HG03575 (cell line): ENCODE results near the gene C2CD4C.
"Not testable (repeated sequence)": the region's sequence is repeated elsewhere in the genome, so short reads cannot be mapped to it uniquely, and the experiment has no call there.

Experiments
- ATAC-seq: cut with Tn5 transposase; IDR thresholded peaks from one replicate; pipeline ENCODE4 v1.9.1; 2021; ENCODE audit not compliant: unreplicated experiment, insufficient number of reproducible peaks, low FRiP score; ENCODE audit errors: extremely low read depth

Gene C2CD4C, protein sequence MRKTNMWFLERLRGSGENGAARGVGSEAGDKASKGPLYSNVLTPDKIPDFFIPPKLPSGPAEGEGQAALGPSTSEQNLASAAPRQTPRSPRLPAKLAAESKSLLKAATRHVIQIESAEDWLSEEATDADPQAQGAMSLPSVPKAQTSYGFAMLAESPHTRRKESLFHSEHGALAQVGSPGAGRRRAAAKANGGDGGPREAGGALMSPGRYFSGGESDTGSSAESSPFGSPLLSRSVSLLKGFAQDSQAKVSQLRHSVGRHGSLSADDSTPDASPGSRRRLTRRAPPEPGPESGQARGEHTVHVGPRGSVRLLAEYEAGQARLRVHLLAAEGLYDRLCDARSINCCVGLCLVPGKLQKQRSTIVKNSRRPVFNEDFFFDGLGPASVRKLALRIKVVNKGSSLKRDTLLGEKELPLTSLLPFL

GRCh38 chr19:408902-409515 is at the start of gene C2CD4C:
Gene C2CD4C (minus strand): TSS chr19:409147. CDS start chr19:408361, 786 bp downstream.
- no peak for ATAC-seq

DNA sequence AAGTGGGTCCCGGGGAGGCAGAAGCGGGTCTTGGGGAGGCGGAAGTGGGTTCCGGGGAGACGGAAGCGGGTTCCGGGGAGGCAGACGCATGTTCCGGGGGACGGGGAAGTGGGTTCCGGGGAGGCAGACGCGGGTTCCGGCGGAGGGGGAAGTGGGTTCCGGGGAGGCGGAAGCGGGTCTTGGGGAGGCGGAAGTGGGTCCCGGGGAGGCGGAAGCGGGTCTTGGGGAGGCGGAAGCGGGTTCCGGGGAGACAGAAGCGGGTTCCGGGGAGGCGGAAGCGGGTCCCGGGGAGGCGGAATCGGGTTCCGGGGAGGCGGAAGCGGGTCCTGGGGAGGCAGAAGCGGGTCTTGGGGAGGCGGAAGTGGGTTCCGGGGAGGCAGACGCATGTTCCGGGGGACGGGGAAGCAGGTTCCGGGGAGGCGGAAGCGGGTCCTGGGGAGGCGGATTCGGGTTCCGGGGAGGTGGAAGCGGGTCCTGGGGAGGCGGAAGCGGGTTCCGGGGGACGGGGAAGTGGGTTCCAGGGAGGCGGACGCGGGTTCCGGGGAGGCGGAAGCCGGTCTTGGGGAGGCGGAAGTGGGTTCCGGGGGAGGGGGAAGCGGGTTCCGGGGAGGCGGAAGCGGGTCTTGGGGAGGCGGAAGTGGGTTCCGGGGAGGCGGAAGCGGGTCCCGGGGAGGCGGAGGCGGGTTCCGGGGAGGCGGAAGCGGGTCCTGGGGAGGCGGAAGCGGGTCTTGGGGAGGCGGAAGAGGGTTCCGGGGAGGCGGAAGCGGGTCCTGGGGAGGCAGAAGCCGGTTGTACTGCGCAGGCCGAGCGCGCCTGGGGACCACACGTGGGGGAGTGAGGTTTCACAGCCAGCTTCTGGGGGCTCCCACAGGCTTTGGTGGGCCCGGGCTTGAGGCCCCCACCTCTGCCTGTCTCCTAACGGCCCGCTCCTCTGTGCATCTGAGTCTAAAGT is 49.4 kb upstream of the C2CD4C start:
- no peak for ATAC-seq

GRCh38 chr19:457636-458035 is 48.7 kb upstream of the C2CD4C start:
- no peak for ATAC-seq

- ATAC-seq: no peak
Observed at GRCh38 chr19:456547-457110, 47.7 kb upstream of the C2CD4C start.

DNA sequence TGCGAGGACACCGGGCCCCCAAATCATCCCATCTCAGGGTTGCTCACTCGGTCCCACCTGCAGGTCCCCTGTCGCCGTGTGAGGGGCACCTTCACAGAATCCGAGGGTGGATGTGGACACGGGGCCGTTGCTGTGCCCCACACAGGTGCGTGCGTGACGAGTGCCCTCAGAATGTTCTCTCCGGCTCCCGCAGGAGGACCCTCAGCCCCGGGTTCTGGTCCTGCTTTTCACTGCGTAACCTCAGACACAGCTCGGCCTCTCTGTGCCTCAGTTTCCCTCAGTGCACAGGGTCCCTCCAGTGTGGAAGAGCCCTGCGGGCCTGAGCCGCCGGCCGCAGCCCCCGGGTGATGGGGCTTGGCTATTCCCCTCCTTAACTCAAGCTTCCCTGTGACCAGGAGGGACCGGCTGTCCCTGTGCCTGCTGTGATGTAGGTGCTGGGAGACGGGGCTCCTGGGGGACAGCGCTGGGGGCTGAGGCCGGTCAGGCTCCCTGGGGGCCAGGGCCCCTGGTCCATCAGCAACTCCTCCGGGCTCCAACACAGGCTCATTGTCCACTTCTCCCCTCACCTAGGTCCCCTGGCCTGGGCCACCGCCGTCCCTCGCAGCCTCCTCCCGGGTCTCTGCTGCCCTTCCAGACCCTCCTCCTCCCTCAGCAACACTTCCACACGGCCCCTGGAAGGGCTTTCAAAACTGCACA is 47.1 kb upstream of the C2CD4C start:
- no peak for ATAC-seq

DNA sequence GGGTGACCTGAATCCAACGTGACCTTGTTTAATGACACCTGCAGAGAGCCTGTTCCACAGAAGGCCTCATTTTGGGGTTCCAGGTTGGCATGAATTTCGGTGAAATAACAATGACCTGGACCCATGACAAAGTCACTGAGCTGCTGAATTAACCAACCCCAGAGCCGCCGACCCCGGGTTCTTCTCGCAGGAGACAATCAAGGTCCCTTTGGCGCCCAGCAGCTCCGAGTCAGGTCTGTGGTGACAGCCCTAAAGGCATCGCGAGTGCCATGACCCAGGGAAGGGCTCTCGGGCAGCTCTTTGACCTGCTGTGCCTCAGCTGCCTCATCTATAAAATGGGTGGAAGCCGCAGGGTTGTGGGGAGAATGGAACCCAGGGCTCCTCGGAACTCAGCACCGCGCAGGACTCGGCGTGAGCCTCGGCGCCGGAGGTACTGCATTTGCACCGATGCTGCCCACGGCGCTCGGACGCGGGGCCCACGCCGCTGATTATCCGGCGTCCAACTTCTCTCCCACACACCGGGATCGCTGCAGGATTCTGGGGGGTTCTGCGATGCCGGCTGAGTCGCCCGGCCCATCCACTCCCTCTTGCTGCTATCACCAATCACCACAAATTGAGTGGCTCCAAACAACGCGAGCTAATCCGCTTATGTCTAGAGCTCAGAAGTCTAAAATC is 46.2 kb upstream of the C2CD4C start:
- no peak for ATAC-seq

DNA sequence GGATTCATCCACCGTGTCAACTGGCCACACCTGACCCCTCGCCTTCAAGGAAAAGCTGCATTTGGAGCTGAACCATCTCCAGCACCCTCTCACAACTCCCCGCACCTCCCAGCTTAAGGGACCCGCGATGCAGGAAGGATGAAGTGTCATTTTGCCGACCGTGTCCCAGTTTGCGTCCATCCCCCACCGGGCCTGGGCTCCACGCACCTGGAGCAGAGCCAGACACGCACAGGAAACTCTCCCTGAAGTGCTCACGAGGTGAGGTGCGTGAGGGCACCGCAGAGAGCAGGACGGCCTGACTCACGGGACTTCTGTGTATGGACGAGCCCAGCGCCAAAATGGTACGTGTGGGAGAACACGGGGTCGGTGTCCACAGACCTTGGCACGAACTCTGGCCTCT is 44.7 kb upstream of the C2CD4C start:
- no peak for ATAC-seq

- ATAC-seq: no peak
Observed at GRCh38 chr19:452829-453228, 43.9 kb upstream of the C2CD4C start.

DNA sequence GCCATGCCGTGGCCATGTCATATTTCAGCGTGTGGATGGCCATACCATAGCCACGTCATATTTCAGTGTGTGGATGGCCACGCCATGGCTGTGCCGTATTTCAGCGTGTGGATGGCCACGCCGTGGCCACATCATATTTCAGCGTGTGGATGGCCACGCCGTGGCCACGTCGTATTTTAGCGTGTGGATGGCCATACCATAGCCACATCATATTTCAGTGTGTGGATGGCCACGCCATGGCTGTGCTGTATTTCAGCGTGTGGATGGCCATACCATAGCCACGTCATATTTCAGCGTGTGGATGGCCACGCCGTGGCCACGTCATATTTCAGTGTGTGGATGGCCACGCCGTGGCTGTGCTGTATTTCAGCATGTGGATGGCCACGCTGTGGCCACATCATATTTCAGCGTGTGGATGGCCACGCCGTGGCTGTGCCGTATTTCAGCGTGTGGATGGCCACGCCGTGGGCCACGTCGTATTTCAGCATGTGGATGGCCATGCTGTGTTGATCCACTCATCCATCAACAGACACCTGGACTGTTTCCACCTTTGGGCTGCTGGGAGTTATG is 42.0 kb upstream of the C2CD4C start:
- ATAC-seq: not testable (repeated sequence)

GRCh38 chr19:449916-450315 is 41.0 kb upstream of the C2CD4C start:
- ATAC-seq: no peak

GRCh38 chr19:447816-448560 is 39.0 kb upstream of the C2CD4C start:
- no peak for ATAC-seq

- no peak for ATAC-seq
Observed at GRCh38 chr19:447064-447426, 38.1 kb upstream of the C2CD4C start.

- no peak for ATAC-seq
Observed at GRCh38 chr19:444677-445210, 35.8 kb upstream of the C2CD4C start.

DNA sequence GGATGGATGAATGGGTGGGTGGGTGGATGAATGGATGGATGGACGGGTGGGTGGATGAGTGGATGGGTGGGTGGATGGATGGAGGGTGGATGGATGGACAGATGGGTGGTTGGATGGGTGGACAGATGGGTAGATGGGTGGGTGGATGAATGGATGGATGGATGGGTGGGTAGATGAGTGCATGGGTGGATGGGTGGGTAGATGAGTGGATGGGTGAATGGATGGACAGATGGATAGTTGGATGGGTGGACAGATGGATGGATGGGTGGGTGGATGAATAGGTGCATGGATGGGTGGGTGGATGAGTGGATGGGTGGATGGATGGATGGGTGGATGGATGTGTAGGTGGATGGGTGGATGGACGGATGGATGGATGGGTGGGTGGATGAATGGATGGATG is 34.1 kb upstream of the C2CD4C start:
- no peak for ATAC-seq

- ATAC-seq: no peak
Observed at GRCh38 chr19:442085-442484, 33.1 kb upstream of the C2CD4C start.

DNA sequence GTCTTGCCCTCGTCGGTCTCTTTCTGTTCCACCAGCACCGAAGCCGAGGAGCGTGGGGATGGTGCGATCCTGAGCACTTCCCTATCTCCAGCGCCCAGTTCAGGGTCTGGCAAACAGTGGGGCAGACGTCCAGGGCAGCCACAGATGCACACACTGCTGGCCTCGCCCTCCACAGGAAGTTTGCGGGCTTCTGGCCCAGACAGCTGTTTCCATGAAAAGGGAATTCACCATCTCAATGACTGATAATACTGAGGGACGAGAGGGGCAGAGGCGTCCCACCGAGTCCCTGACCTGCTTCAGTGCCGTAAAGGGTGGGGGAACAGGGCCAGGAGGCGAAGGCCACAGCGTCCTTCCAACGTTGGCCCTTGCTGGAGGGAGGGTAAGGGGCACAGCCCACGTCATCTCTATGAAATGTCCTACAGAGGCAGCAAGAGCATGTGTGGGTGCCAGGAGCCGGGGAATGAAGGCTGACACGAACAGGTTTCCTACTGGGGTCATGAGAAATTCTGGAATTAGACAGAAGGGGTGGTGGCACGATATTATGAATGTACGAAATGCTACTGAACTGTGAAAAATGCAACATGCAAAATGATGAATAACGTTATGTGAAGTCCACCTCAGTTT is 32.4 kb upstream of the C2CD4C start:
- ATAC-seq: no peak
